GM20431 (cell line): ENCODE data around the gene HPCAL4.

Source experiments
- in situ Hi-C: fragments of 300-500 bp; cut with MseI, MboI; formaldehyde crosslinking; loops from one replicate; pipeline ENCODE4 v1.15.0; 2020; ENCODE audit warnings: low sequenced_read_pairs; ENCODE audit not compliant: unreplicated experiment

The HPCAL4 gene

DNA sequence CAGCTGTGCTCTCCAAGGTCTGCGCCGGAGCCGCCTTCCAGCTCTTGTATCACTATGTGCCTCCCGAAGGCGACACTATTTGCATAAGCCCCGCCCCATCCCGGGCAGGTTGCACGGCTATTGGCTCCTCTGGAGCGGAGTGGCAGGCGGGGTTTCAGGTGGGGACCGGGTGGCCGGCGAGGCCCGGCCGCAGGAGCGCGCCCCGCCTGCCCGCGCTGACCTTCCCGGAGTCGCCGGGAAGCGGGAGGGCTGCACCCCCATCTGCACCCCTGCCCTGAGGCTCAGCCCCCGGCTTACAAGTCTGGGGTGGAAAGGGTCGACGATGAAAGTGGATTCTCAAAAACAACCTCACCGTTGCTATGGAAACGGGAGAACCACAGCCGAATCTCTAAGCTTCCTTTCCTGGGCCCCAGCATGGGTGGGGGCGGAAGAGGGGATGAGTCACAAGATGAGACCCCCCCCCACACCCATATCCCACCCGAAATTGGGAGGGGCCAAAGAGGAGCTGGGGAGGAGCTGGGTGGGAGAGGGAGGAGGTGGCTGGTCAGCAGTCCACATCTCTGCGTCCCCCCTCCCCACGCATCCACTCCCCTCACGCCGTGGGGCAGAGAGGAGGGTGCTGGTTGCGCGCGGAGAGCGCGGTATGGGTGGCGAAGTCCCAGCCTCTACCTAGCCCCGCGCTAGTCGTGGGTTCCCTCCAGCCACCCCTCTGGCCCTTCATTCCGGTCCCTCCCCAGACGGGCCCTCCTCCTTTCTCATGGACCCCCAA, at the start of gene HPCAL4:
TSS of gene HPCAL4 (minus strand) at position 51 of the 769 bp plus-strand sequence. CDS start 6,830 bp downstream, outside the sequence.
- in situ Hi-C loops = no loop called here

DNA sequence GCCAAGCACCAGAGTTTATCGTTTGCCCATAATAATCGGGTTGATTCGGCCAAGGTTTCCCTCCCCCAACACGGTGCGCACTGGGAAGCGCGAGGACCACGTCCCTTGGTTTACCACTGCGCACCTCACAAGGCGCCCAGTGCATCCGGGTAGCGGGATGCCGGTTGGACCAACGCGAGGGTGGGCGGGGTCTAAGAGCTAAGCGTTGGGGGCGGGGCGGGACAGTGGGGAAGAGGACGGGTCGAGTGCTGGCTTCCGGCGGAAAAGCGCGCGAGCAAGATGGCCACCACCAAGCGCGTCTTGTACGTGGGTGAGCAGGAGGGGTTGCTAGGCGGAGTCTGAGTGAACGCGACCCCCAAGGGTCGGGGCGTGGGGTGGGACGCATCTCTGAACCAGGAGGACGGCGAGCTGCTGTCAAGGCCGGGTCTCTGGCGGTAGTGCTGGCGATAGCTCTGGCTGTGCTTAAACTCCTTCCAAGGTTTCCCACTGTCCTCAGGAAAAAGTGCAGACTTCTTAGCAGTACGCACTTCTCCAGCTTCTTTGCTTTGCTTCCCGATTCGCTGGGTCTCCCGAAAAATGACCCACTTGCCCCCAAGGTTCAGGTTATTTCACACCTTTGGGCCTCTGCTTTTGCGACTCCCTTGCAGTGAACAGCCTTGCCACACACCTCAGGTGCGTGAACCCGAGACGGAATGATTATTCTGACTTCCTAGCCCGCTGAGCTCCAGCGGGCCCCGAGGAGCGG, 47.6 kb upstream of the HPCAL4 start, which contains the start of gene PPIE:
TSS of gene PPIE (plus strand) at position 261 of the 745 bp plus-strand sequence. CDS start at position 280, 19 bp downstream.
- in situ Hi-C loops = loop anchor here (10.0 kb wide), 1 partner anchor 56 kb away; no protein-coding TSS in a partner anchor

DNA sequence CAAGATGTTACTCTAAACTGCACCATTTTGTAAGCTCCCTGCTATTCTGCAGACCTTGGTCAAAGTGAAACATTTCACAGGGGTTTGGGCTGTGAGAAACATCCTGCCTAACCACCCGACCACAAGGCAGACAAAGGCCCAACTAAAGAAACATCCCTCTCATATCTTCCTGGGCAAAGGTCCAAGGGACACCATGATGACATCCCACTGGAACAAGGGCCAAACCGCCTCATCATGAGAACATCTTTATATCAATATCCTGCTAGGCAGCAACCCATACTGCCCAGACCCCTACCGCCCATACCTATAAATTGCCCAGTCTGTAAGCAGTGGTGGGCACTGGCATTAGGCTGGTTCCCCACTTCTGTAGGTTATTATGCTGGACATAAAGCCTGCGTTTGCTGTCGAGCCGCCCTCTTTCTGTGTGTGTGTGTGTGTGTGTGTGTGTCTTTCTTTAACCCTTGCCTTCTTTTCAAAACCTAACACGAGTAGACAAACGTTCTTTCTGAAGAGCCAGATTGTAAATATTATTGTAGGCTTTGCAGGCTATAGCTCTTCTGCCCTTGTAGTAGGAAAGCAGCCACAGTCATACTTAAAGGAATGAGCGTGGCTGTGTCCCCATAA, 46.4 kb upstream of the HPCAL4 start:
- in situ Hi-C loops = loop anchor here (10.0 kb wide), 1 partner anchor 57 kb away; no protein-coding TSS in a partner anchor

DNA sequence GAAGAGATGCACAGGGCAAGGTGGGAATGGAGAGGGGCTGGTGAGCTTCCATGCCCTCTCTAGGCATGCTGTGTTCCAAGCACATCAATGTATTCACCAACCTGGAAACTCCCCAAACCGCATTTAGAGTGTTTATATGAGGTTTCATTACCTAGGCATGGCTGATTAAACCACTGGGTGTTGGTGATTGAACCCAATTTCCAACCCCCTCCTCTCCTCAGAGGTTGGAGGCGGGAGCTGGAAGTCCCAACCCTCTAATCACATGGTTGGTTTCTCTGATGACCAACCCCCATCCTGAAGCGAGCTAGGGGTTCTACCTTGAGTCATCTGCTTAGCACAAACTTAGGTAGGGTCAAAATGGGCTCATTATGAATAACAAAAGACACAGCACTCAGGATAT, 44.5 kb upstream of the HPCAL4 start:
- in situ Hi-C loops = loop anchor here (10.0 kb wide), 1 partner anchor 59 kb away; no protein-coding TSS in a partner anchor

DNA sequence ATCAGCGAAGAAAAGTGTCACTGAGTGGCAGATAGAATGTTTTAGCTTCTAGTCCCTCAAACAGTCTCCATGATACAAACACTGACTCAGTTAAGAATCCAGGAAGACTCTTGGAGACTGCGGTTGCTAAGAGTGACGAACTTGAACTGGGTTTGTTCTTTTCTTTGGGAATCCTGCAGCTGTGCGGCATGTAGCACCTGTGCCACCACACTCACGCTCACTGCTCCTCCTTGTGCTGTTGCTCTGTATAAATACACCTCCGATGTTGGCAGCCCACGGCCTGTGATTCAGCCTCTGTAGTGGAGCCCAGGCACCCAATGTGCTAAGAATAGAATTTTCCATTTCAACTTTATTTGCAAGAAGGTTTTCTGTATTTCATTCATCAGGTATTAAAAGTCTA, 41.9 kb upstream of the HPCAL4 start:
- in situ Hi-C loops = loop anchor here (10.0 kb wide), 1 partner anchor 62 kb away; no protein-coding TSS in a partner anchor

DNA sequence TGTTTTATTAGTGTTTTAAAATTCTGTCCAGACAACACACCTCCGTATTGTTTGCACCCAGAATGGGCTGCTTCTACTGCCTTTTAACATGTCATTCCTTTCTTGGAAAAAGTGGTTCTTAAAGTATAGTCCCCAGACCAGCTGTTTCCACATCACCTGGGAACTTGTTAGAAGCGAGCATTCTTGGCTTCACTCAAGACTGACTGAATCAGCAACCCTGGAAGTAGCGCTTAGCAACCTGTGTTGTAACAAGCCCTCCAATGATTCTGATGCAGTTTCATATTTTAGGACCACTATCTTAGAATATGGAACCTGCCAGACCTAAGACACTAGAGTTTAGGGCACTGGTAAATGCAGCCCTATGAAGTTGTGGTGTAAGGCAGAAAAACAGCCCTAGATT, 41.5 kb upstream of the HPCAL4 start:
- in situ Hi-C loops = loop anchor here (10.0 kb wide), 1 partner anchor 62 kb away; no protein-coding TSS in a partner anchor

DNA sequence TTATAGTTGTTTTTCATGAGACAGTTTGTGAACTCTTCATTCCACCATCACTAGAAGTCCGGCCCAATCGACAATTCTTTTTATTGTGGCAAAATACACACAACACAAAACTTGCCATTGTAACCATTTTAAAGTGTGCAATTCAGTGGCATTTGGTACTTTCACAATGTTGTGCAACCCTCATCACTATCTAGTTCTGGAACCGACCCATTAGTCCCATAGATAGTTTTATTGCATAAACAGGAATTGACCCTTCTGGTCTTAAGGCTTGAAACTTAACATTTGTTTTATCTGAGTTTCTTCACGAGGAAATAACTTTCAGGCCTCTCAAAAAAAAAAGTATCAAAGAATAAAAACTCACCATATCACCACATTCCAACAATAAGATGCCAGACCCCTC, 38.6 kb upstream of the HPCAL4 start:
- in situ Hi-C loops = loop anchor here (10.0 kb wide), 1 partner anchor 65 kb away; no protein-coding TSS in a partner anchor

DNA sequence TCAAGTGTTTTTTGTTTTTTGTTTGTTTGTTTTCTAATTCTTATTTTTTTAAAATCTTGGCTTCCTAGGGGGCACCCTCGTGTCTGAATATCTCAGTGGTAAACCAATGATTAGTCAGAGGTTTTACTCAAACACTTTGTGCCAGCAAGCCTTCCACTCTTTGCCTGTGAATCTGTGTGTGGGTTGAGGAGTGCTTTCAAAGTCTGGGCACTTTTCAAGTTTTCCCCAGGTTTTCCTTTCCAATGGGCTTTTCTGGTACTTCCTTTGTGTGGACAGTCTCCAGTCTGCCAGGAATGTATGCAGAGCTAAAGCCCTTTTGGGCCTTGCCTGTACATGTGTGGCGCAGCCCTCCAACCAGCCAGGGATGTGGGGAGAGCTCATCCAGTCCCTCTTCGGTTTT, 37.8 kb upstream of the HPCAL4 start:
- in situ Hi-C loops = no loop called here

DNA sequence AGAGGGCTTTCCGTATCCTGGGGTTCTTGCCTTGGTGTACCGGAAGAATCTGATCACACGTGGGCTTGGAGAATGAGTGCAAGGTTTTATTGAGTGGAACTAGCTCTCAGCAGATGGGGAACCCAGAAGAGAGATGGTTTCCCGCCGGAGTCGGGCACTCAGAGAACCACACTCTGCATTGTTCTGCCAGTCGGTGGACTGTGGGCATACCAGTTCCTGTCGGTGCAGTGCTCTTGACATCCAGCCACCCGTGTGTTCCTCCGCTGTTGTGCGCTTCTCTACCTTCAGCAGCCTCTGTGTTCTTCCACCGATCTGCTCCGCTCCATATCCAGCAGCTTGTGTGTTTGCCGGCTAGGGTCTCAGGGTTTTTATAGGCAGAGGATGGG, 36.7 kb upstream of the HPCAL4 start:
- in situ Hi-C loops = no loop called here

DNA sequence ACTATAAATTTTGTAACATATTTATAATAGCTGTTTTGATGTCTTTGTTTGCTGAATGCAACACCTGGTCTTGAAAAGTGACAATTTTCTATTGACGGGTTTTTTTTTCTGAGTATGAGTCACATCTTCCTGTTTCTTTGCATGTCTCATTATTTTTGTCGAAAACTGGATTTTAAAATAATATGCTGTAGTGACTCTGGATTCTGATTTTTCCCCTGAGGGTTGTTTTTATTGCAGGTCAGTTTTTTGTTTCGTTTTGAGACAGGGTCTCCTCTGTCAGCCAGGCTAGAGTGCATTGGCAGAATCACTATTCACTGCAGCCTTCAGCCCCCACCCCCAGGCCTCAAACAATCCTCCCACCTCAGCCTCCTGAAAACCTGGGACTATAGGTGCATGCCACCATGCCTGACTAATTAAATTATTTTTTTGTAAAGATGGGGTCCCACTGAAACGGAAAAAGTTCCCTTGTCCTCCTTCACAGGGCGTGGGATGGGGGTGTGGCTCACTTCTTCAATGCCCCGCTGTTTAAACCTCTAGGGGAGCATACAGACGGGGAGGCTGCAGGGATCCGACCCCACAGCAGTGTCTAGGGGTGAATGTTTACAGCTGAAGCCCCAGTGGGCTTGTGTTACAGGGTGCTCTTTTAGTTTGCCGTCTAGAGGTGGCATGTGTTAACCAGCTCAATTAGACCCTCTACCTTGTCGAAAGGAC, 36.1 kb upstream of the HPCAL4 start:
- in situ Hi-C loops = no loop called here

DNA sequence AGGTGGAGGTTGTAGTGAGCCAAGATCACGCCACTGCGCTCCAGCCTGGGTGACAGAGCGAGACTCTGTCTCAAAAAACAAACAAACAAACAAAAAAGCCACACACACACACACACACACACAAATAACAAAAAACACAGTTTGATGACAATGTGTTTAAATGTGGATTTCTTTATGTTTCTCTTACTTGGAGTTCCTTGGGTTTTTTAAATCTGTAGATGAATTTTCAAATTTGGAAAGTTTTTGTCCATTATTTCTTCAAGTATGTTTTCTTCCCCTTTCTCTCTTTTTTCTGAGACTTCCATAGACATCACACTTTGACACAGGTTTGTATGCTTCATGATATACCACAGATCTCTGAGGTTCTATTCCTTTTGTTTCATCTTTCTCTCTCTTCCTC, 35.4 kb upstream of the HPCAL4 start:
- in situ Hi-C loops = no loop called here

DNA sequence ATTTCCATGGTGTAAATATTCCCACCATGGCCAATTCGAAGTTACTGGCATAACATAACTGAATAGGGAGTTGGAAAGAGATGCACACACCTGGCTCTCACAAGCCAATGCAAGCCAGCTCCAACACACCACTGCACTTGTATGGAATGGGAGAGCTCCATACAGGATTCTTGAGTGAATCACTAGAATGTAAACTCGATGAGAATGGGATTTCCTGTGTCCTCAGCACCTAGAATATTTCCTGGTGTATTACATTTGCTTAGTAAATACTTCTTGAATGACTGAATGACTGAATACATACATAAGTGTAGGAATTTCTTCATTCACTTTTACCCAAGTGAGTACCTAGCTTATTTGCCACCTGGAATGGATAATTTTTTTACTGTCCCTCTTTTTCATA, 31.3 kb upstream of the HPCAL4 start:
- in situ Hi-C loops = loop anchor here (25.0 kb wide), 1 partner anchor 110 kb away; no protein-coding TSS in a partner anchor

DNA sequence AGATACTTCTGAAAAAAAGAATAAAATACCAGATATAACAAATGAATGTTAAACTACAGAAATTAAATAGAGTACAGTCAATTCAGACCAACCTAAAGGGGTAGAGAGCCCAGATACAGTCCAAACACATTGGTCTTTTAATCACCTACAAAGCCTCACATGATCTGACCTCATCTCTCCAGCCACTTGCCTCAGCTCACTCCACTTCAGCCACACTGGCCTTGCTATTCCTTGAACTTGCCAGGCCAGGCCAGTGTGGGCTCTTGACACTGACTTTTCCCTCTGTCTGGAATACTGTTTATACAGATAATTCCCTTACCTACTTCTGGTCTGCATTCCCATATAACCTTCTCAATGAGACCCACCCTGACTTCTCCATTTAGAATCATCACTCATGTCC, 30.4 kb upstream of the HPCAL4 start:
- in situ Hi-C loops = loop anchor here (25.0 kb wide), 1 partner anchor 109 kb away; no protein-coding TSS in a partner anchor

DNA sequence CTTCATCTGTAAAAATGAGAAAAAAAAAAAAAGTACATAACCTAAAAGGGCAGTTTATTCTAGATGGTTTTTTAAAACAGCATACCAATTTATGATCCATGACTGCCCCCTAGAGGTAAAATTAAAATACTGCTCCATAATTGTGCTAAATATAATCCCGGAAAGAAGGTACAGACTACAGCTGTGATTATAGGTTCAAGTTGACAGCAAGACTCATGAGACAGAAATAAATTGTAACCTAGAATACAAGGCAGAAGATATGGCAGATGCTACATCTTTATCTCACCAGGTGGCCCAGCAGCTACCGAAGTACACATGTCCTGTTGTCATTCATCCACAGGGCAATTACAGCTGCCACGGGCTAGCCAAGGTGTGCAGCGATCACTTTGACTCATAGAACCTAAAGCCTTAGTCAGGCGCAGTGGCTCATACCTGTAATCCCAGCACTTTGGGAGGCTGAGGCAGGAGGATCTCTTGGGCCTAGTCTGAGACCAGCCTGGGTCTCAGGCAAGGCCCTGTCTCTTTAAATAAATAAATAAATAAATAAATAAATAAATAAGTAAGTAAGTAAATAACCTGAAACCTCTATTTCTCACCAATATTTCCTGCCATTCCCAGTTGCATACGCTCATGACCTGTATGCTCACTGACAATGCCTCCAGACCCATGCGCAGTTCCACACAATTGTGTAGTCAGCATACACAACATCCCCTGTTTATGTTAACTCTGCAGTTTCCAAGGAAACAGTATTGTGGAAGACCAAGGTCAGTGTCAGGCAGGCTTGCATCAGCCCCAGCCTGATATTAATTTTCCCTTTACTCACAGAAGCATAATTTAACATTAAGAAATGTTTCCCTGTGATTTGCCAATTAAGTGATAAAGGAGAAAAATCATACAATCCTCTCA, 29.1 kb upstream of the HPCAL4 start:
- in situ Hi-C loops = loop anchor here (25.0 kb wide), 1 partner anchor 108 kb away; no protein-coding TSS in a partner anchor

DNA sequence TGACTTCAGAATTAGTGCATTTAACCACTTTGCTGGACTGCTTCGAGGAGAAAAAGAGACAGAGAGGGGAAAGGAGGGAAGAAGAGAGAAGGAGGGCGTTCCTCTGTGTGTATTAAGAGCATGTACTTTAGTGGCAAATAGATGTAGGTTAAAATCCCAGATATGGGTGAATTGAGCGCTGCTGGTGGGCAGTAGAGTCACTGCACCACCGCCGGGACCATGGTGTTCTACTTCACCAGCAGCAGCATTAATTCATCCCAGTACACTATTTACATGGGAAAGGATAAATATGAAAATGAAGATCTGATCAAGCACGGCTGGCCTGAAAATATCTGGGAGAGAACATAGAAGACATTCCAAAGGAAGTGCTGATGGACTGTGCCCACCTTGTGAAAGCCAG, 26.6 kb upstream of the HPCAL4 start:
- in situ Hi-C loops = loop anchor here (25.0 kb wide), 1 partner anchor 106 kb away; no protein-coding TSS in a partner anchor

DNA sequence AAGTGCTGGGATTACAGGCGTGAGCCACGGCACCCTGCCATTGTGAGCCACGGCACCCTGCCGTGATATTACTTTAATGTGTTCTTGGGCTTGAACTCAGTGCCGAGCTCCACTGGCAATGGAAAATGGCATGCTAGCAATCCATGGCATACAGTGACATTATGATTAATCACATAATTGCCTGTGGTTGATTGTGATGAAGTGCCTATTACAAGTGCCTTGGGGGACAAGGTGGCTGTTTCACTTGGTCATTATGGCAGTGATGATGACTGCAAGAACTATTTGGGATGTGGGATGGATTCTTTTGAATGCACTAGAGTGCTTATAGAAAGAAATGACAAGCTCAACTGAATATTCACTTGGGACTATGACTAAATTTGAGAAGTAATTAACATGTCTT, 22.3 kb upstream of the HPCAL4 start:
- in situ Hi-C loops = loop anchor here (25.0 kb wide), 1 partner anchor 101 kb away; no protein-coding TSS in a partner anchor

DNA sequence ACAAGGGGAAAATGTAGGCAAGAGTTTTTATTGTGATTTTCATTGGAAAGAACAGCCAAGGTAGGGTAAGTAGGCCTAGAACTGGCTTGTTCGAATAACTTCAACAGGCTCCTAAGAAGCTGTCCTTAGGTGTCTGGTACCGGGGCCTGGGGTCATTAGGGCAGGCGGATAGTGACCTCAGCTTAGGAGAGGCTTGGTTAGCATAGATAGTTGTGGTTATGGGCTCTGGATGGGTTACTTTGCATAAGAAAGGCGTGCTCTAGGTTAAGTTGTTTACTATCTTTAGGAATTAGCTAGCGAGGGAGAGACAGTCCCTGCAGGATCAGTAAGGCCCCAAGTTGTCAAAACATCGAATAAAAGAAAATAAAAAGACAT, 20.7 kb upstream of the HPCAL4 start:
- in situ Hi-C loops = loop anchor here (25.0 kb wide), 1 partner anchor 100 kb away; no protein-coding TSS in a partner anchor
